ENCODE data around the gene CD81.
"Not testable (repeated sequence)": the region's sequence is repeated elsewhere in the genome, so short reads cannot be mapped to it uniquely, and the experiment has no call there.

Gene CD81

DNA sequence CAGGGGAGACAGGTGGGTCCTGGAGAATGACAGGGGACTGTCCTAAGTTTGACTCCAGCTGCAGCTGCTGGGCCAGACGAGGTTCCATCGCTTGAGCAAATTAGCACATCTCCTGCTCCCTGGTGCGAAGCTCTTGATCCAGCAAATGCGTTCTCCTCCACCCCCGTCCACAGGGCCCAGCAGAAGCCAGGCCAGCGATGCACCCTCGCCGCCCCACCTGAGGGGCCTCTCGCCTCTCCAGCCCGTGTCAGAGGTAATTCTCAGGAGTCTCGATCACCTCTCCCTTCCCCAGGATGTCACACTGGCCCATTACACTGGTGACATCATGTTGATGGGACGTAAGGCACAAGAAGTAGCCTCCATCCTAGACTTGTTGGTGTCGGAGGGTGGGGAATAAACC is 19.5 kb upstream of the CD81 start:
- FAIRE-seq: not testable (repeated sequence)

GRCh38 chr11:2358754-2359442 is 18.2 kb upstream of the CD81 start:
- FAIRE-seq: no peak

GRCh38 chr11:2359557-2359956 is 17.6 kb upstream of the CD81 start:
- FAIRE-seq: no peak

- no peak for FAIRE-seq
Measured at GRCh38 chr11:2360081-2360642, 16.9 kb upstream of the CD81 start.

DNA sequence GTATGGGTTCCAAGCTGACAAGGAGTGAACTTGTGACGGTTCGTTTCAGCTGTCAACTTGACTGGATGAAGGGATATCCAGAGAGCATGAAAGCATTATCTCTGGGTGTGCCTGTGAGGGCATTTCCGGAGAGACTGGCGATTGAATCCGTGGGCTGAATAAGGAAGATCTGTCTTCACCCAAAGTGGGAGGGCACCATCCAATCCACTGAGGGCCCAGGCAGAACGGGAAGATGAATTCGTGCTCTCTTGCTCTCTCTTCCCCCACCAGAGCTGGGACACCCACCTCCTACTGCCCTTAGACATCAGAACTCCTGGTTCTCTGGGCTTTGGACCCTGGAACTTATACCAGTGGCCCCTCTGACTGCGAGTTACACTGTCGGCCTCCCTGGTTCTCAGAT is 15.5 kb upstream of the CD81 start:
- no peak for FAIRE-seq

DNA sequence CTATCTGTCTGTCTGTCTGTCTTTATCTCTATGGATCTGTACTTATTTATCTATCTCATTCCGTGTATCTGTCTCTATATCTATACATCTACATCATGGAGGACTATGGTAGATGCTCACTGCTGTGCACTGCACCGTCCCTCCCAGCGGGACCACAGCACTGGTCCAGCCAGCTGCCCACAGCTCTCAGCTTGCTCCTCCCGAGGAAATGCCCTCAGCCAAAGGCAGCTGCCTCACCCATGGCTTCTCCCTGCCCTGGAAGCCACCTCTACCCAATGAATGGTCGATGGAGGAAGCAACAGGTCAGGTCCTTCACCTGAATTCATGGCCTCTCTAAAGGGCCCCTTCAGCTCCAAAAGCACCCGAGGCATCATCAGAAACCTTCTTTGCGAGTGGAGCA is 14.7 kb upstream of the CD81 start:
- no peak for FAIRE-seq

DNA sequence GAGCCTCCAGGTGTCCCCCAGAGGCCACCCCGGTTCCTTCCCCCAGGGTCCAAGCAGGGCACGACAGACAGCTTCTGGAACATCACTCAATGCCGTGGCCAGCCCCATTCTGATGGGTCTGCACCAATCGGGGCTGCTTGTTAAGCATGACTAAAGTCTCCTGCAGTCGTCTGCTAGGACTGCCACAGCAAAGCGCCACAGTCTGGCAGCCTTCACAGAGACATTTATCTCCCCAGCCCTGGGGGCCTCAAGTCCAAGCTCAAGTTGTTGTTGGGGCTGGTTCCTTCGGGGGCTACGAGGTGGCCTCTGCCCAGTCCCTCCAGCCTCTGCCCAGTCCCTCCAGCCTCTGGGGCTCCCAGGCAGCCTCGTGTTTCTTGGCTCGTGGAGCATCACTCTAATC is 14.0 kb upstream of the CD81 start:
- FAIRE-seq: no peak

DNA sequence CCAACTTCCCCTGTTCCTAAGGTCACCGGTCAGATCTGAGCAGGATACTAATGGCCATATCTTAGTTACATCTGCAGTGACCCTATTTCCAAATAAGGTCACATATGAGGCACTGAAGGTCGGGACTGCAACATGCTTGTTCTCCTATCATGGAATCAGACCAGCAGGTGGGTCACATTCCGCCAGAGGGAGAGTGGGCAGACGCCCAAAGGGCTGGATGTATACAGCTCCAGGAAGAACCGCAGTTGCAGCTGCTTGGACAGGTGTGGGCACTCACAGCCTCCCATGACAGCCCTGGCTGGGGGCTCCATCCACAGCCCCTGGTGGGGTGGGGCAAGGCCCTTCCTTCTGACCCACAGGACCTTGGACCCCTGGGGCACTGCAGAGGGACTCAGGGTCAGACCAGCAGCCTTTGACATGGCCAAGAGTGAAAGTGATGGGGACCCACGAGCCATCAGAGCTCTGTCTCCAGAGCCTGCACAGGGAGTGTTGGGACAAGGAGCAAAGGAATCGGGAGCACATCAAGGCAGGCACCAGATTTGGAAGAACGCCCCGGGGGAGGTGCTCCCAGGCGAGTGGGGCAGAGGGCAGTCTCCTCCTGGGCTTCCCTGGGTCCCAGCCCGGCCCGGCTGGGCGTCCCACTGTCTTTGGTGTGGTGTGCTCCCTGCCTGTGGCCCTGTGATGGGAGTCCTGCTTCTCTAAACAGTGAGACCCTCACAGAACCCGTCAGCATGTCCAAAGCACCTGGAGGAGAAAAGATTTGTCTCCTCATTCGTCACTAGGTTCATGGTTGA is 13.3 kb upstream of the CD81 start:
- no peak for FAIRE-seq

GRCh38 chr11:2364386-2364785 is 12.7 kb upstream of the CD81 start:
- FAIRE-seq: not testable (repeated sequence)

DNA sequence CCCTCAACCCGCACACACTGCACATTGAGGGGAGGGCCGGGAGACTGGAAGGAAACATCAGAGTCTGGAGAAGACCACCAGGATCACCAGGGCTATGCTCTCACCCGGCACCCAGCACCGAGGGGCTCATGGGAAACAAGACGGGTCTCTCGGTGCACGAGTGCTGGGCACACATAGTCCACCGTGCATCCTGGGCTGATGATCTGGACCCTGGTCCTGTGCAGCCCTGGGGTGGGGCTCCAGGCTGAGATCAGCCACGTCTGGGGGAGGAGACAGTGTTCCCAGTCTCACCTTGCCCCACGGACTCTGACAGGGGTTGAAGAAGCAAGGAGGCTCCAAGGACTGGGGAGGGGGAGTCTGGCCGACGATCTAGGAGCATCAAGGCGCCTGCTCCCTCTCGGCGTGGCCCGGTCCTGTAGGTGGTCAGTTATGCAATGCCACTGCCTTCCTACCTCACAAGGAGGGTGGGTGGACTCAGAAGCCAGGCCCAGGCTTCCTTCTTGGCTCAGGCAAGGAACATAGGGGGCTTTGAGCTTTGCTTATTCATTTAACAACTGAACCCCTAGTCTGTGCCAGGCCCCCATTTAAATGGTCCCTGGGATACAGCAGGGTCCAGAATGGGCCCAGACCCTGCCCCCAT is 11.4 kb upstream of the CD81 start:
- no peak for FAIRE-seq

- no peak for FAIRE-seq
Measured at GRCh38 chr11:2366276-2366675, 10.8 kb upstream of the CD81 start.

DNA sequence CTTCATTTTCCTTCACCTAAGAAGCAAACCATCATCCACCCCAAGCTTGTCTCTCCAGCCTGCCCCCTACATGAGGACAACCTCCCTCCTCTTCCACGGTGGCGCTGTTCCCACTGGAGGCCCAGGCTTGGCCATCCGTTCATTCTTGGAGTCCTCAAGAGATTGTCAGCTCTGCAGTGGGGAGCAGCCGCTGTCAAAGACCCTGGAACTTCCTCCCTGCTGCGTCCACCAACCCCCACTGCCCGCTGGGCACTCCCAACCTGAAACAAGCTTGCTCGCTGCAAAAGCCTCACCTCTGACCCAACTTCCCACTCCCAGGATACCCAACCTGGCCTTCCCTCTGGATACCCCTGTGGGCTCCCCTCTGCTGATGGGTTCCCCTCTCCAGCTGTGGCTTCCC is 10.4 kb upstream of the CD81 start:
- FAIRE-seq: no peak

DNA sequence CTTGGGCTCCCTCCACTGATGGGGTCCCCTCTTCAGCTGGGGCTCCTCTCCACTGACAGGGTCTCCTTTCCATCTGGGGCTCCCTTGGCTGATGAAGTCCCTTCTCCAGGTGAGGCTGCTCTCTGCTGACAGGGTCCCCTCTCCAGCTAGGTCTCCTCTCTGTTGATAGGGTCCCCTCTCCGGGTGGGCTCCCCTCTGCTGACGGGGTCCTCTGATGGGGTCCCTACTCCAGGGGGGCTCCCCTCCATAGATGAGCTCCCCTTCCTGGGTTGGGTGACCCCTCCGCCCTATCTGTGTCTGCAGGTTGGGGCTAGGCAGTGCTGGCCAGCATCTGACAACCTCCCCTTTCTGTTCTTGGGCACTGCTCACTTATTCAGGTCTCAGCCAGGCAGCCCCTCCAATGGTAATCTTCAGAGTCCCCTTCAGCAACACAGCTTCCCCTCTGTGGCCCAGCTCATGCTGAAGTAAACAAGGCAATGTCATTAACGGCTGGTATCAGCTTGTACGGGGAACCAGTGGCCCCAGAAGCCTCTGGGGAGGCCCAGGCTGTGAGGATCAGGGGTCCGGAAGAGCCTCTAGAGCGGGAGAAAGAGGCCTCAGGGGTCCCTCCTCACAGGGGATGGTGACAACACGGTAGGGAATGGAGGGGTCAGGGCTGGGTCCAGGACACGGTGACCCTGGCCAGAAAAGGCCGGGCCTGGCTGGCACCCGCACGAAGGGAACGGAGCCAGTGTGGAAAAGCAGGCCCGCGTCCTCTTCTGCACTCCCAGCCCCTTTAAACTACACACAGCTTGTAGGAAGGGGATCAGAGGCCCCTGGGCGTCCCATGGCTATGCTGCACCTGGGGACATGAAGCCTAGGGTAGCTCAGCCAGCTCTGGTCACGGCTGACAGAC is 9.6 kb upstream of the CD81 start:
- no peak for FAIRE-seq

DNA sequence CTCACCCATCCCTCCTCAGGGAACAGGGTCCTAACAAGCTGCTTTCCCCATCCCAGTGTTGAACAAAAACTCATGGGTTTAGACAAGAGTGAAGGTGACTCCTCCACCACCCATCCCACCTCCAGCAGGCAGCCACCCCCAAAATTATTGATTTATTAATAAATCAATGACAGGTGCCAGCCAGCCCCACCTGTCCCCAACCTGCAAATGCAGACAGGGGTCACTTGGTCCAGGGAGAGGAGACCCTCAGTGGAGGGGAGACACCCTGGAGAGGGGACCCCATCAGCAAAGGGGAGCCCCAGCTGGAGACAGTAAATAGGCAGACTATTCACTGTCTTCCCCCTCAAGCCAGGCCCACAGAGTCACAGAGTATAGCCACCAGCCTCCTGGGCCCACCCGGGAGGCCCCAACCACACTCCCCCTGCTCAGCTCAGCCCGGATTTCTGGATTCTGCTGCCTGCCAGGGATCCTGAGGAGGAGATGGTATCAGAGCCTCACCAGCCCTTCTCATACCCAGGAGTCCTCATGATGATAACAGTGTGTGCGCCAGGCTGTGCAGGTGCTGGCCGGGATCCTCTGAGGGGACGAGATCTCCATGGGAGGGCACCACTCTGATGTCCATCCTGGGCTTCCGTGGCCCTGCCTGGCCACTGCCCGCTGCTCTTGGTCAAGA is 8.8 kb upstream of the CD81 start:
- FAIRE-seq: no peak

- no peak for FAIRE-seq
Measured at GRCh38 chr11:2368851-2369180, 8.3 kb upstream of the CD81 start.

GRCh38 chr11:2369320-2369719 is 7.8 kb upstream of the CD81 start:
- no peak for FAIRE-seq

- no peak for FAIRE-seq
Measured at GRCh38 chr11:2369896-2370295, 7.2 kb upstream of the CD81 start.

GRCh38 chr11:2374456-2375201 is 2.5 kb upstream of the CD81 start:
- no peak for FAIRE-seq

- FAIRE-seq: no peak
Measured at GRCh38 chr11:2375341-2375853, 1.7 kb upstream of the CD81 start.

GRCh38 chr11:2375964-2376551 is 1.1 kb upstream of the CD81 start:
- no peak for FAIRE-seq
